ENCODE results near the gene LGALS9C. TPM values are rescaled to one million over a fixed set of nuclear protein-coding genes. Genes with fewer than 3 reads are reported as not detected.
"Not testable (repeated sequence)": the region's sequence is repeated elsewhere in the genome, so short reads cannot be mapped to it uniquely, and the experiment has no call there.

LGALS9C gene
- total RNA-seq, 1 donor from 2014 or later = 0.21 TPM

- H3K4me1 Mint-ChIP-seq (ENCODE audit: unreplicated experiment); H3K27me3 Mint-ChIP-seq (ENCODE audit: unreplicated experiment); H3K9me3 Mint-ChIP-seq (ENCODE audit: unreplicated experiment); H3K27ac Mint-ChIP-seq (ENCODE audit: unreplicated experiment); H3K36me3 Mint-ChIP-seq (ENCODE audit: low read depth, unreplicated experiment); H3K4me3 Mint-ChIP-seq (ENCODE audit: unreplicated experiment): not testable (repeated sequence)
- peak; percentile 45 for DNase-seq (ENCODE audit: low spot score)
Measured at GRCh38 chr17:18503221-18503620, 26.6 kb downstream of the LGALS9C start.

GRCh38 chr17:18507729-18508128 lies 31.1 kb downstream of the LGALS9C start:
- H3K27me3 Mint-ChIP-seq (ENCODE audit: unreplicated experiment); H3K9me3 Mint-ChIP-seq (ENCODE audit: unreplicated experiment); H3K27ac Mint-ChIP-seq (ENCODE audit: unreplicated experiment); H3K36me3 Mint-ChIP-seq (ENCODE audit: low read depth, unreplicated experiment); H3K4me3 Mint-ChIP-seq (ENCODE audit: unreplicated experiment); H3K4me1 Mint-ChIP-seq (ENCODE audit: unreplicated experiment); DNase-seq (ENCODE audit: low spot score): not testable (repeated sequence)

- not testable (repeated sequence) for H3K4me3 Mint-ChIP-seq (ENCODE audit: unreplicated experiment); H3K27ac Mint-ChIP-seq (ENCODE audit: unreplicated experiment); H3K9me3 Mint-ChIP-seq (ENCODE audit: unreplicated experiment); DNase-seq (ENCODE audit: low spot score); H3K4me1 Mint-ChIP-seq (ENCODE audit: unreplicated experiment); H3K36me3 Mint-ChIP-seq (ENCODE audit: low read depth, unreplicated experiment); H3K27me3 Mint-ChIP-seq (ENCODE audit: unreplicated experiment)
Measured at GRCh38 chr17:18508667-18509066, 32.1 kb downstream of the LGALS9C start.

- not testable (repeated sequence) for H3K27ac Mint-ChIP-seq (ENCODE audit: unreplicated experiment); H3K36me3 Mint-ChIP-seq (ENCODE audit: low read depth, unreplicated experiment); H3K9me3 Mint-ChIP-seq (ENCODE audit: unreplicated experiment); H3K4me3 Mint-ChIP-seq (ENCODE audit: unreplicated experiment); DNase-seq (ENCODE audit: low spot score); H3K27me3 Mint-ChIP-seq (ENCODE audit: unreplicated experiment); H3K4me1 Mint-ChIP-seq (ENCODE audit: unreplicated experiment)
Measured at GRCh38 chr17:18521100-18521499, 44.5 kb downstream of the LGALS9C start.

GRCh38 chr17:18525015-18525414 lies 48.4 kb downstream of the LGALS9C start:
- H3K4me1 Mint-ChIP-seq (ENCODE audit: unreplicated experiment); H3K36me3 Mint-ChIP-seq (ENCODE audit: low read depth, unreplicated experiment); H3K4me3 Mint-ChIP-seq (ENCODE audit: unreplicated experiment); H3K9me3 Mint-ChIP-seq (ENCODE audit: unreplicated experiment); H3K27ac Mint-ChIP-seq (ENCODE audit: unreplicated experiment); H3K27me3 Mint-ChIP-seq (ENCODE audit: unreplicated experiment); DNase-seq (ENCODE audit: low spot score): not testable (repeated sequence)

- H3K27ac Mint-ChIP-seq (ENCODE audit: unreplicated experiment); DNase-seq (ENCODE audit: low spot score); H3K4me1 Mint-ChIP-seq (ENCODE audit: unreplicated experiment); H3K36me3 Mint-ChIP-seq (ENCODE audit: low read depth, unreplicated experiment); H3K27me3 Mint-ChIP-seq (ENCODE audit: unreplicated experiment); H3K9me3 Mint-ChIP-seq (ENCODE audit: unreplicated experiment); H3K4me3 Mint-ChIP-seq (ENCODE audit: unreplicated experiment): not testable (repeated sequence)
Measured at GRCh38 chr17:18526168-18526800, 49.7 kb downstream of the LGALS9C start.

- not testable (repeated sequence) for DNase-seq (ENCODE audit: low spot score); H3K27ac Mint-ChIP-seq (ENCODE audit: unreplicated experiment); H3K4me1 Mint-ChIP-seq (ENCODE audit: unreplicated experiment); H3K27me3 Mint-ChIP-seq (ENCODE audit: unreplicated experiment); H3K9me3 Mint-ChIP-seq (ENCODE audit: unreplicated experiment); H3K4me3 Mint-ChIP-seq (ENCODE audit: unreplicated experiment); H3K36me3 Mint-ChIP-seq (ENCODE audit: low read depth, unreplicated experiment)
Measured at GRCh38 chr17:18527354-18527753, 50.8 kb downstream of the LGALS9C start.

GRCh38 chr17:18528435-18528834 lies 51.8 kb downstream of the LGALS9C start:
- DNase-seq (ENCODE audit: low spot score); H3K27ac Mint-ChIP-seq (ENCODE audit: unreplicated experiment); H3K27me3 Mint-ChIP-seq (ENCODE audit: unreplicated experiment); H3K4me1 Mint-ChIP-seq (ENCODE audit: unreplicated experiment); H3K4me3 Mint-ChIP-seq (ENCODE audit: unreplicated experiment); H3K9me3 Mint-ChIP-seq (ENCODE audit: unreplicated experiment); H3K36me3 Mint-ChIP-seq (ENCODE audit: low read depth, unreplicated experiment): not testable (repeated sequence)

- H3K27me3 Mint-ChIP-seq (ENCODE audit: unreplicated experiment); H3K4me1 Mint-ChIP-seq (ENCODE audit: unreplicated experiment); H3K9me3 Mint-ChIP-seq (ENCODE audit: unreplicated experiment); H3K36me3 Mint-ChIP-seq (ENCODE audit: low read depth, unreplicated experiment); H3K27ac Mint-ChIP-seq (ENCODE audit: unreplicated experiment); DNase-seq (ENCODE audit: low spot score); H3K4me3 Mint-ChIP-seq (ENCODE audit: unreplicated experiment): not testable (repeated sequence)
Measured at GRCh38 chr17:18528899-18529500, 52.4 kb downstream of the LGALS9C start.

GRCh38 chr17:18530405-18530804 lies 53.8 kb downstream of the LGALS9C start:
- not testable (repeated sequence) for H3K27ac Mint-ChIP-seq (ENCODE audit: unreplicated experiment); H3K9me3 Mint-ChIP-seq (ENCODE audit: unreplicated experiment); H3K4me1 Mint-ChIP-seq (ENCODE audit: unreplicated experiment); DNase-seq (ENCODE audit: low spot score); H3K36me3 Mint-ChIP-seq (ENCODE audit: low read depth, unreplicated experiment); H3K27me3 Mint-ChIP-seq (ENCODE audit: unreplicated experiment); H3K4me3 Mint-ChIP-seq (ENCODE audit: unreplicated experiment)

- not testable (repeated sequence) for H3K4me3 Mint-ChIP-seq (ENCODE audit: unreplicated experiment); H3K36me3 Mint-ChIP-seq (ENCODE audit: low read depth, unreplicated experiment); H3K4me1 Mint-ChIP-seq (ENCODE audit: unreplicated experiment); H3K9me3 Mint-ChIP-seq (ENCODE audit: unreplicated experiment); H3K27me3 Mint-ChIP-seq (ENCODE audit: unreplicated experiment); H3K27ac Mint-ChIP-seq (ENCODE audit: unreplicated experiment); DNase-seq (ENCODE audit: low spot score)
Measured at GRCh38 chr17:18542234-18542633, 65.6 kb downstream of the LGALS9C start.

- H3K27ac Mint-ChIP-seq (ENCODE audit: unreplicated experiment); H3K27me3 Mint-ChIP-seq (ENCODE audit: unreplicated experiment); H3K36me3 Mint-ChIP-seq (ENCODE audit: low read depth, unreplicated experiment); H3K9me3 Mint-ChIP-seq (ENCODE audit: unreplicated experiment); H3K4me3 Mint-ChIP-seq (ENCODE audit: unreplicated experiment); H3K4me1 Mint-ChIP-seq (ENCODE audit: unreplicated experiment); DNase-seq (ENCODE audit: low spot score): not testable (repeated sequence)
Measured at GRCh38 chr17:18542907-18543306, 66.3 kb downstream of the LGALS9C start.
